D721Med (cell line): ENCODE results near the gene GUCY1A1.

ENCODE experiments used
- DNase-seq: peaks from one replicate; pipeline ENCODE4 v3.0.0; 2011; ENCODE audit warnings: low spot score; ENCODE audit not compliant: insufficient read length
- FAIRE-seq: peaks from 2 replicates; lab custom pipeline; 2011; peaks lifted over from hg19 to GRCh38; lab: Jason Lieb, UNC
- CTCF ChIP-seq: IDR thresholded peaks from 2 replicates; pipeline ENCODE4 v1.5.1; 2012; ENCODE audit warnings: mild to moderate bottlenecking, control low read depth; ENCODE audit not compliant: insufficient read depth; ENCODE audit errors: missing control alignments

The GUCY1A1 gene

GRCh38 chr4:155659176-155659575, 7.5 kb upstream of the GUCY1A1 start:
- TF ChIP-seq CTCF = no peak
- no peak for DNase-seq
- no peak for FAIRE-seq

DNA sequence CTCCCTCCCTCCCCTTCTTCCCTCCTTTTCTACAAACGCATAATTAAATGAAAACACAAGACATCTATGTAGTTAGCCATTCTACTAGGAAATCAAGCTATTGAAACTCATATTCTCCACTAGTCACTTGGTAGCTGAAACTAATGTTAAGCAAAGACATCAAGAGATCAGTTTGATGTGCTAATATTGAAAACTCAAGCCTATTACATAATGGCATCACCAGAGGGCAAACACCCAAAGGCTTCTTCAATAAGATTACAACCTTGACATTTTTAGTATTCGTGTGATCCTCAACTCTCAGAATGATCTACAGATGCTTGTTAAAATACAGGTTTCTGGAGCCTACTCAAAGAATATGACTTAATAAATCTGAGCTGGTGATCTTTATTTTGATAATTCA, 6.2 kb upstream of the GUCY1A1 start:
- DNase-seq (no peak), FAIRE-seq (no peak)
- no peak for TF ChIP-seq CTCF

- no peak for FAIRE-seq
- DNase-seq = no peak
- no peak for TF ChIP-seq CTCF
These were observed 1.6 kb upstream of the GUCY1A1 start for GRCh38 chr4:155665054-155665453.

- TF ChIP-seq CTCF = no peak
- FAIRE-seq = no peak
- no peak for DNase-seq
These were observed 547 bp downstream of the GUCY1A1 start for GRCh38 chr4:155667222-155667567.

DNA sequence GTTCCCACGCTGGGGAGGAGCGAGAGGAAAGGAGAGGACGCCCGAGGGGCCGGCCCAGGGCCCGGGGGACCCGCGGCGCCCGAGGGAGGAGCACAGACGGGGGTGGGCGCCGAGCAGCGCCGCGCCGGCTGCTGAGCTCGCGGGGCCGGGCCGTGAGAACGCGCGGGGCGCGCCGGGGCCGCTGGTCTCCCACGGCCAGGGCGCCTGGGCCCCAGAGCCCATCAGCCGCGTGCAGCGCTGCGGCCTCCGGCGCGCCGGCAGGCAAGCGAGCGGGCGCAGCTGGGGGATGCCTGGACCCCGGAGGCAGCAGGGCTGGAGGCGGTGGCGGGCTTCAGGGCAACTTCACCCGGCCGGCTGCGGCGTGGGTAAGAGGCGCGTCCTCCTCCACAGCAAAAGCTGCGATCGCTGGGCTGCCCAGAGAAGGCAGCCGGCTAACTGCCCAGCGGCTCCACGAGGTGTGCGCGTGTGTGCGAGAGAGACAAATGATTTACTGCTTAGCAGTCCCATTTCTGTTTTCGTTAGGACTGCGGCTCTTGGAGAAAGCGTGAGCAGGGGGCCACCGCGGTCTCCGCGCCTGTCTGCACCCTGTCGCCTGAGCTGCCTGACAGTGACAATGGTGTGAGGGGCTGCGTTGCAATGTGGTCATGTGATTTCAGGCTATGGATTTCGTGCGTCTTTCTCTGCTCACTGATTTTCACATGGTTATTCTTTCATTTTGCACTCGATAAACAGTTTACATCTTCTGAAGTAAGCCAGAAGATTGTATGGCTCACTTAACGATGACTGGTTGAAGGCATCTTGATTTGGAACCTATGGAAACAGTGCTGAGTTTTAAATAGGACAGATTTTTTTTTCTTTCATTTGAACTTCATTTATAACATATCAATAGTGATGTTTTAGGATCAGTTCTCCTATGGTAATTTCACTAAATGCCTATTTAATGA, 1.2 kb downstream of the GUCY1A1 start:
- no peak for TF ChIP-seq CTCF
- DNase-seq = no peak
- FAIRE-seq = no peak

DNA sequence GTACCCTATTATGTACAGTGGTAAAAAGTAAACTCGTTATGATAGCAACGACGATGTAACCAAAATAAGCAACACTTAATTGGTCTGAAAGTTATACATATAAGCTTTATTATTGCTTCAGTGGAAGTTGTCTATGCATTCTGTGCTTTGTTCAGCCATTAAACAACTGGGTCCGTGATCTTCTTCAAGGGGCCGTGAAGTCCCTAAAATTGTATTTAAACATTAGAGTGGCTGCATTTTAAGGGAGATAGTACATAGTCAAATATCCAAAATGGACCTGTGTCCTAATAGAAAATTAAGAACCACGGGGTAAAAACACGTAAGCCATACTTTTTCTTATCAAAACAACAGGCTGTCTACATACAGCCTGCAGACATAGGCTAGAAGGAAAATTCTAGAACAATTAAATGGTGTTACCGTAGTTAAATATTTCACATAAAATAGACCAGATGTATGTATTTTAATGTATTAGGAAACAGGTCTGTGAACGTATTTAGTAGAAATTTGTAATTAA, 2.1 kb downstream of the GUCY1A1 start:
- DNase-seq (no peak), FAIRE-seq (no peak)
- TF ChIP-seq CTCF = no peak

DNA sequence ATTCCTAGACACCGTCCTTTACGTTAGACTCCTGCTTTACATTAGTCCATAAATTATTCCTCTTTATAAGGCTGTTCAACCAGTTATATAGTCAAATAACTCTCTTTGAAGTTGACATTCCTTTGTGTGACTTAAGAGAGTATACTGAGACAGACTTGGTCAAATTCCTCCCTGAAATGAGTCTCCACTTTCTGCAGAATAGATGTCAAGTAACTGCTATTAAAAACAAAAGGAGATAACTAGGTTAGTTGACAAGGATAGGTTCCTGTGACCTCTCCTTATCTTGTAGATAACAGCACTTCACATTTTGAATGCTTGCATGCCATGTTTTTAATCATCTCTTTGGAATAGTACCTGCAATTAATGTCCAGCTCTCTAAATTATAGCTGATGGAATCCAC, 5.7 kb downstream of the GUCY1A1 start:
- TF ChIP-seq CTCF = no peak
- FAIRE-seq (no peak), DNase-seq (no peak)
